Esophagus muscularis mucosa (tissue), 4 donors: ENCODE results near the gene ZBED4. TPM values are rescaled to one million over a fixed set of nuclear protein-coding genes. Genes with fewer than 3 reads are reported as not detected.

Experiments used
- DNase-seq: peaks from one replicate; pipeline ENCODE4 v3.0.0-alpha.2; 2017; ENCODE audit errors: extremely low spot score
- H3K27ac ChIP-seq, 4 donors: fragments of 200-600 bp; sonication (generic); replicated peaks in 1 of 4; 1 replicate in 3 of 4; 2 replicates in 1 of 4; pipeline ENCODE4 v1.5.1; 2016 to 2019; ENCODE audit warnings: mild to moderate bottlenecking in 1 of 4
- H3K27me3 ChIP-seq, 4 donors: fragments of 200-600 bp; sonication (generic); one replicate each; pipeline versions ENCODE4 v1.5.1 to v1.6.0; 2016 to 2019
- H3K36me3 ChIP-seq, 4 donors: fragments of 200-600 bp; sonication (generic); one replicate each; pipeline ENCODE4 v1.5.1; 2016 to 2019
- H3K4me1 ChIP-seq, 4 donors: fragments of 200-600 bp; sonication (generic); one replicate each; pipeline ENCODE4 v1.5.1; 2016 to 2019
- H3K4me3 ChIP-seq, 4 donors: fragments of 200-600 bp; sonication (generic); 1 replicate in 2 of 4; 2 replicates in 2 of 4; pipeline ENCODE4 v1.5.1; 2016 to 2019; ENCODE audit warnings: mild to moderate bottlenecking in 4 of 4, moderate library complexity in 1 of 4
- H3K9me3 ChIP-seq, 4 donors: fragments of 200-600 bp; sonication (generic); 1 replicate in 3 of 4; 2 replicates in 1 of 4; pipeline ENCODE4 v1.5.1; 2016 to 2019
- EP300 ChIP-seq: sonication (generic); formaldehyde crosslinking; IDR thresholded peaks from one replicate; pipeline ENCODE4 v1.6.1; 2017; ENCODE audit warnings: antibody characterized with exemption
- POLR2A ChIP-seq: fragments of 450-650 bp; IDR thresholded peaks from one replicate; pipeline ENCODE4 v1.6.1; 2017; ENCODE audit warnings: antibody characterized with exemption, moderate library complexity, mild to moderate bottlenecking, low read depth
- POLR2AphosphoS5 ChIP-seq, 2 donors: sonication (generic); formaldehyde crosslinking; IDR thresholded peaks; one replicate each; pipeline ENCODE4 v1.6.1; 2017; ENCODE audit warnings: antibody characterized with exemption in 2 of 2
- WGBS: methylation state at CpG from one replicate; pipeline ENCODE4 v1.1.5; 2018; 5-methylcytosine and 5-hydroxymethylcytosine counted together
- intact Hi-C: fragments of 100-400 bp; cut with DNase I; formaldehyde crosslinking; loops from one replicate; pipeline ENCODE4 v1.15.1; 2023
- total RNA-seq, 4 donors: library from RNA; depleted of rRNA; stranded (reverse); fragments of >200 nt; gene quantifications; one replicate each; pipeline versions ENCODE4 v1.1.0 to v1.2.1, GENCODE V29; 2016
- TF ChIP-seq, protein P1 (sequence below), 3 experiments: fragments of 200-600 bp in 2 of 3; fragments of 450-650 bp in 1 of 3; sonication (generic) in 2 of 3; IDR thresholded peaks; one replicate each; pipeline ENCODE4 v1.5.1; 2017 to 2019; ENCODE audit warnings: antibody characterized with exemption in 3 of 3, mild to moderate bottlenecking in 2 of 3, moderate library complexity in 1 of 3

ZBED4 gene
- total RNA-seq, 4 donors from 2014 or later = 6.6 to 11.1 (median 9.5) TPM

GRCh38 chr22:49858827-49859226, 5.2 kb downstream of the ZBED4 start:
- Histone ChIP-seq H3K4me1 (peaks cover 16 to 23% (median 22%) of the 10 kb centered on the region in 4 donors), H3K27ac (no peak overlapping the region), H3K4me3 (no peak overlapping the region), H3K27me3 (no peaks in the 10 kb centered on the region), H3K36me3 (peaks cover 0 to 7% (median 0%) of the 10 kb centered on the region in 4 donors), H3K9me3 (no peaks in the 10 kb centered on the region)
- intact Hi-C loops = no loop called here
- DNase-seq = no peak
- 83% methylated on average over 3 of the region's 14 CpGs for WGBS
- TF ChIP-seq, protein P1, sequence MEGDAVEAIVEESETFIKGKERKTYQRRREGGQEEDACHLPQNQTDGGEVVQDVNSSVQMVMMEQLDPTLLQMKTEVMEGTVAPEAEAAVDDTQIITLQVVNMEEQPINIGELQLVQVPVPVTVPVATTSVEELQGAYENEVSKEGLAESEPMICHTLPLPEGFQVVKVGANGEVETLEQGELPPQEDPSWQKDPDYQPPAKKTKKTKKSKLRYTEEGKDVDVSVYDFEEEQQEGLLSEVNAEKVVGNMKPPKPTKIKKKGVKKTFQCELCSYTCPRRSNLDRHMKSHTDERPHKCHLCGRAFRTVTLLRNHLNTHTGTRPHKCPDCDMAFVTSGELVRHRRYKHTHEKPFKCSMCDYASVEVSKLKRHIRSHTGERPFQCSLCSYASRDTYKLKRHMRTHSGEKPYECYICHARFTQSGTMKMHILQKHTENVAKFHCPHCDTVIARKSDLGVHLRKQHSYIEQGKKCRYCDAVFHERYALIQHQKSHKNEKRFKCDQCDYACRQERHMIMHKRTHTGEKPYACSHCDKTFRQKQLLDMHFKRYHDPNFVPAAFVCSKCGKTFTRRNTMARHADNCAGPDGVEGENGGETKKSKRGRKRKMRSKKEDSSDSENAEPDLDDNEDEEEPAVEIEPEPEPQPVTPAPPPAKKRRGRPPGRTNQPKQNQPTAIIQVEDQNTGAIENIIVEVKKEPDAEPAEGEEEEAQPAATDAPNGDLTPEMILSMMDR (IDR thresholded peaks at IDR 0.05) = no peak
- TF ChIP-seq POLR2AphosphoS5 (IDR thresholded peaks at IDR 0.05) = no peak
- no peak for TF ChIP-seq POLR2A
- TF ChIP-seq EP300 = no peak

DNA sequence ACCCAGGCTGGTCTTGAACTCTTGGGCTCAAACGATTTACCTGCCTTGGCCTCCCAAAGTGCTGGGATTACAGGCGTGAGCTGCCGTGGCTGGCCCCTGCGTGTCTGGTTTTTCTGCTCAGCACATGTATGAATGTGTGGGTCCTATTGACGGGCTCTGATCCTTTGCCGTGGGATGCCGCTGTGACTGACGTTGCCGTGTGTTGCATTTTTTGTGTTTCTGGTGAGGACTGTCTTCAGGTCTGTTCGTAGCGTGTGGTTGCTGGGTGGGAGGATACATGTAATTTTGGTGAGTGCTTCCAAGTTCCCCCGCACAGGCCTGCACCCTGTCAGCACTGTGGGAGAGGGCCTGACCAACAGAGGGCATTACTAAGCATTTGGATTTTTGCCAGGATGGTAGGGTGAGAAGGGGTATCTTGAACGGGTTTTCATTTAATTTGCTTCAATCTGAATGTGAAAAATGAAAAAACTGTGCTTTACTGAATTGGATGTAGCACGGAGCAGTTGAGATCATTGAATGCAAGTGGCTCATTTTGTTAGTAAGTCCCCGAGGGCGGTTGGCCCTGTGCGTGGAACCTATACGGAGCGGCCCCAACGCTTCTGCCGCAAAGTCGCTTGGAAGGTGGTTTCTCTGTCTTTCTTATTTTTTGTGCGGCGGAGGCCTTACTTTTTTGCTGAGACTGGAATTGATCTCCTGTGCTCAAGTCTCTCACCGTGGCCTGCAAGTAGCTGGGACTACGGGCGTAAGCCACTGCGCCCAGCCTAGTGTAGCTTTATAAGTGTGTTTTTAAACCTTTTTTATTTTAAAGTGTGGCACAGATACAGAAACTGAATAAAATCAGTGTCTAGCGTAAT, 8.2 kb downstream of the ZBED4 start:
- peaks cover 0 to 7% (median 0%) of the 10 kb centered on the region in 4 donors for H3K36me3 ChIP-seq
- 90% methylated on average over 29 of the region's 29 CpGs for WGBS
- TF ChIP-seq, protein P1 (IDR thresholded peaks at IDR 0.05) = no peak
- TF ChIP-seq EP300 (no peak), POLR2A (no peak), POLR2AphosphoS5 (IDR thresholded peaks at IDR 0.05) (no peak)
- no peak for DNase-seq
- no peak overlapping the region for H3K4me3 ChIP-seq
- H3K9me3 ChIP-seq = peaks cover 0 to 20% (median 18%) of the 10 kb centered on the region in 4 donors
- no peak overlapping the region for H3K27ac ChIP-seq
- intact Hi-C loops = no loop called here
- H3K4me1 ChIP-seq = no peaks in the 10 kb centered on the region
- no peaks in the 10 kb centered on the region for H3K27me3 ChIP-seq

- intact Hi-C loops = no loop called here
- Histone ChIP-seq H3K36me3 (peaks cover 0 to 7% (median 2%) of the 10 kb centered on the region in 4 donors), H3K4me1 (no peaks in the 10 kb centered on the region), H3K27ac (no peak overlapping the region), H3K9me3 (peaks cover 0 to 25% (median 20%) of the 10 kb centered on the region in 4 donors), H3K27me3 (peaks cover 0 to under 1% (median 0%) of the 10 kb centered on the region in 4 donors), H3K4me3 (no peak overlapping the region)
- no peak for DNase-seq
- TF ChIP-seq, protein P1 (IDR thresholded peaks at IDR 0.05) = no peak
- TF ChIP-seq POLR2A = no peak
- no peak for TF ChIP-seq POLR2AphosphoS5 (IDR thresholded peaks at IDR 0.05)
- TF ChIP-seq EP300 = no peak
- 89% methylated on average over 5 of the region's 5 CpGs for WGBS
Observed at GRCh38 chr22:49862496-49862776, 8.8 kb downstream of the ZBED4 start.

DNA sequence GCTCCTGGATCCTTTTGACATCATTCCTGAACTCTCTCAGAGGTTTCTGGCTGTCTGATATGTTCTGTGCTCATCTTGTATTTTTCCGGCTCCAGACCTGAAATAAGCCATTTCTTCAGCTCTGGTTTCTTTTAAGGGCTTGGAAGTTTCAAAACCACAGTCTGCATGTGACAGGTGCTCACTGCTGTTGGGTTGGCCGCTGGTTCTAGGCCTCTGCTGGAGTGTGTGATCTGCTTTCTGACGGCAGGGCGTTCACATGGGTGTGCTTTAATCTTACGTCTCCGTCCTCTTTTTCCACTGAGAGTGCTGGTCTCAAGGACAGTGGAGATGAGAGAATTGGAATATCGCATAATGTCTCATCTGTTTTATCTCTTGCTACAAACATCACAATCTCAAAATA, 10.3 kb downstream of the ZBED4 start:
- 83% methylated on average over 6 of the region's 7 CpGs for WGBS
- Histone ChIP-seq H3K27ac (no peak overlapping the region), H3K4me3 (no peak overlapping the region), H3K27me3 (peaks cover 0 to 3% (median 0%) of the 10 kb centered on the region in 4 donors), H3K36me3 (peaks cover 0 to 7% (median 2%) of the 10 kb centered on the region in 4 donors), H3K9me3 (peaks cover 0 to 27% (median 20%) of the 10 kb centered on the region in 4 donors), H3K4me1 (no peaks in the 10 kb centered on the region)
- TF ChIP-seq POLR2AphosphoS5 (IDR thresholded peaks at IDR 0.05) = no peak
- TF ChIP-seq EP300 = no peak
- TF ChIP-seq POLR2A = no peak
- TF ChIP-seq, protein P1 (IDR thresholded peaks at IDR 0.05) = no peak
- no peak for DNase-seq
- intact Hi-C loops = no loop called here
